GM19240 (cell line): Measurements from ENCODE around the gene ZNF816.
"Not testable (repeated sequence)": the region's sequence is repeated elsewhere in the genome, so short reads cannot be mapped to it uniquely, and the experiment has no call there.

Experiments
- DNase-seq: peaks from one replicate; pipeline ENCODE4 v3.0.0; 2011; ENCODE audit warnings: low spot score; ENCODE audit not compliant: insufficient read length

ZNF816 gene

DNA sequence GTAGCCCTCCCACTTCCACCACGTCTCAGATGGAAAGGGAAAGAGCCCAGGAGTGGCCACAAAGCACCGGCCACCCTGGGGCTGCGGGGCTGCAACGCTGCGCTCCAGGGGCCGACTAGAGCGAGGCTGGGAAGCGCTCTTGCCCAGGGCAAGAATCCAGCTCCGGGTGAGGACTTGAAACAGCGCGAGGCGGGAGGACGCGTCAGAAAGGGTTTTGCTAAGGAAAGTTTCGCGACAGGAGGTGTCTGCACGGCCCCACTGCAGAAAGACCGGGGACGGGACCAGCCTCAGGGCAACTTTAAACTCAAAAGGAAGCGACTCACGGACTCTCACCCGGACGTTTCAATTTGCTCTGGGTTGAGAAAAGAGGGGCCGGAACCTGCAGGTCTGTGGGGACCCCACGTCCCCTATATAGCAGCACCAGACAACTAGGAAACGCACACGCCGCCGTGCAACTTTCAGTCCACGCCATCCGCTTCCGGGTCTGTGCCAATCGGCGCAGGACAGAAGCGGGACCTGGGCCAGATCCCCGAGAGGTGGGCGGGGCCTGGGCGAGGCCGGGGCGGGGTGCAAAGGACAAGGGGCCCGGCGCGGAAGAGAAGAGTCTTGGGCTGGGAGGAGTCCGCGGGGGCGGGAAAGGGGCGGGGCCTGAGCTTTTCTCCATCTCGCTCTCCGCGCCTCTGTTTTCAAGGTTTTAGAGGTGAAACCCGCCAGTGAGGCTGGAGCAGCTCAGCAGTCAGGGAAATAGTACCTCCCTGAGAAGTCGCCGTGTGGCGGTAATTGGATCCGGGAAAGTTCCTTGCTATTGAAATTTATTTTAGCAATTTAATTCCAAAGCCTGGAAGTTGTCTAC is at the start of gene ZNF816:
TSS of gene ZNF816 (minus strand) at position 488 of the 853 bp plus-strand sequence. CDS start 6,792 bp downstream, outside the sequence.
- DNase-seq = peak; percentile 90

DNA sequence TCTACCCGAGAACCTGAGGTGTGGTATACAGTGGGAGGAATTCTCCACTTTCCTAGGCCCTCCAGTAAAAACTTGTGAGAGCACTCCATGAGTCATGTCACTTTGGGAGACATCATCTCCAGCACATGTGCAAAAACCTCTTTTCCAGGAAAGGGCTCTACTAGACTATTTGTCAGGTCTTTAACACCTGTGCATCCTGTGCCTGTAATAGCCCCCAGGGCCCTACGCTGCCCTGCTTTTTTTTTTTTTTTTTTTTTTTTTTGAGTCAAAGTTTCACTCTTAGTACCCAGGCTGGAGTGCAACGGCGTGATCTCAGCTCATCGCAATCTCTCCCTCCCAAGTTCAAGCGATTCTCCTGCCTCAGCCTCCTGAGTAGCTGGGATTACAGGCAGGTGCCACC is 49.3 kb upstream of the ZNF816 start:
- DNase-seq = no peak

DNA sequence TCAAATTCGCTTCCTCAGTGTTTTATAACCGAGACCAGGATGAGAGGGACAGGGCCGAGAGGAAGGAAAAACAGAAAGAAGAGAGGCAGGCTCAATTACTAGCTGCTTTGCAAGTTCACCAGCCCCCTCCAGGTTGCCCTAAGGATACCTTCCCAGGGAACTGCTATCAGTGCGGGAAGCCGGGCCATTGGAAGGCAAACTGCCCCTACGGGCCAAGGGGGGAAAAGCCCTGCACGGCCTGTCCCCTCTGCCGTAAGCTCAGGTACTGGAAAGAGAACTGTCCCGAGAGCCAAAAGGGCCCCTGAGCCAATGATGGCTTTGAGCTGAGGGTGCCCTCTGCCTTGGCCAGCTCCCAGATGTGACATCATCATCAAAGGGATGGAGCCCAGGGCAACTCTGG is 47.8 kb upstream of the ZNF816 start:
- DNase-seq = no peak

DNA sequence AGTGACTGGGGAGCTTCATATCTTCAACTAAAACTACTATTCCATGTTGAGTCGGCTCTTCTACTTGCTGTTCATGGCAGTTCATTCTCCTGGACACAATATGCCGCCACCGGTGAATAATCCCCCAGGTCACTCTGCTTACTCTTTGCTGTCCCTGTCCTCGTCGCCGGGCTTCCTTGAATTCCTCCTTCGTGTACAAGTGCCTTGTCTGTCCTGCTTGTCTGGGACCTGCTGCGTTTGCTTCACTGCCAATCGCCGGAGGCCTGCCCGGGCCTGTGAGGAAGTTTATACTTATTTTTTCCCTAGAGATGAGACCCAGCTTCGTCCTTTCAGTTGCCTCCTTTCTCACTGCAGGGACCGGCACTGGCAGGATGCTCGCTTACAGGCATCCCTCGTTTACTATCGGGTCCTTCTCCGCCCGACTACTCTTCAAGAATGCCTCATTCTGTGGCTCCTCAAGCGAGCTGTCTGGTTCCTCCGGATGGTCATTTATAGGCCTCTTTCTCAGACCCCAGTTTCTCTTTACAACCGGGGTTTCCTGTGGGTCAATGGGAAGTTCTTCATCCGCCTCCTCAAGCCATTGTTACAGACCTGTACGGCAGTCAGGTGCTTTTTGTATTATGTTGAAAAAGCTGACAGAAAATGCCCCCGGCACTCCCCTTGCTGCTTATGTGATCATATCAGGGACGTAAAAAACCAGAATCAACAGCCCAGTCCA is 45.5 kb upstream of the ZNF816 start:
- DNase-seq = no peak

DNA sequence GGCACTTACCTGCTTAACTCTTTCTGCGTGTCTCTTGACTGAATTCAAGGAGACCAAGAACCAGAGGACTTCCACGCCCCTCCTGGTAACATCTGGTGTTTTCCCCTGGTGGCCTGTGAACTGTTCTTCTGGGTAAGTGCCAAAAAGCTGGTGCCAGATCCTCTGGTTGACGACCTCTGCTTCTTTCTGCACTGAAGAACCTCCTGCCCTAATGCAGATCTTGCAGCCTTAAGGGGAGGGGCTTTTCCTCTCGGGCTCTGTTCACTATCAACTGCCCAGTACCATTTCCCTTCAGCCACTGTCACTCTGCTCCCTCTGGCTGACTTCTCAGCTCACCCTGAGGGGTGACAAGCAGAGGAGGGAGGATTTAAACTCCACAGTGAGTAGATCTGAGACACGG is 44.9 kb upstream of the ZNF816 start:
- DNase-seq = no peak

DNA sequence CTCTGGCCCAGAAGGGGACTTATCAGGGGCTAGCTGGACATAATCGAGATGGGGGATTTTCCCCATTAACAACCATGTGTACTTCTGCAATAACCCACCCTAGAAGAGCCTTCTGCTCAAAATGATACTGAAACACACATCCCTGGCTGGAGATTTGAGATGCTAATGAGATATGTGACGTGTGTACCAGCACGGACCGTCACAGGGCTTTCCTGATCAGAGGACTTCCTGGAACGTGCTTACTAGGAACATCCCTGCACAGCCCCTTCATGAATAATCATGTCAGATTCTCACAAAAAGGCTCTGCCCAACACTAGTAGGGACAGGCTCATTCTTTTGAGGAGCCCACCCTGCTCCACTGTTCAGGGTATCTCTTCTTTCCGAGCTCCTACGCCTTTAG is 44.5 kb upstream of the ZNF816 start:
- DNase-seq = no peak

DNA sequence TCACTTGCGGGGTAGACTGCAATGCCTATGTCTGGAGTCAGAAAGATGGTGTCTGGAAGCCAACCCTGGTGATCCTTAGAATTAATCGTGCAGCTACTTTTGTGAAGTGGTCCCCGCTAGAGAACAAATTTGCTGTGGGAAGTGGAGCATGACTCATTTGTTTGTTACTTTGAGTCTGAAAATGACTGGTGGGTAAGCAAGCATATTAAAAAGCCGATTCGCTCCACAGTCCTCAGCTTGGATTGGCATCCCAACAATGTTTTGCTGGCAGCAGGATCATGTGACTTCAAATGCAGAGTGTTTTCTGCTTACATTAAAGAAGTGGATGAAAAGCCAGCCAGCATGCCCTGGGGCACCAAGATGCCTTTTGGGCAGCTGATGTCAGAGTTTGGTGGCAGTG is 41.6 kb upstream of the ZNF816 start:
- no peak for DNase-seq

DNA sequence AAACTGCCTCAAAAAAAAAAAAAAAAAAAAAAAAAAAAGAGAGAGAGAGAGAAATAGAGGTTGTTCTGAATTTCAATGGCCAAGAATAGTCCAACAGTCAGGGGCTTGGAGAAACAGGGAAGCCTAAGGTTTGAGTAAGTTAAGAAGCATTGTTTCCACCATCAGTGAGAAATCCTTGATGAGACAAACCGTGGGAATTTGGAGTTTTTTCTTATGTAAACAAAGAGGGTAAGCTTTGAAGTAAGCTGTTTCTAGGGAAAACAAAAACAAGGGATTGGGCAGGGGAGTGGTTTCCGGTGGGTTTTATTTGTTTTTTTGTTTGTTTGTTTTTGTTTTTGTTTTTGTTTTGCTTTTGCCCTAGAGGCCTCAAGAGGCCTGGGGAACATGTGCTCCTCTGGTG is 39.8 kb upstream of the ZNF816 start:
- no peak for DNase-seq

DNA sequence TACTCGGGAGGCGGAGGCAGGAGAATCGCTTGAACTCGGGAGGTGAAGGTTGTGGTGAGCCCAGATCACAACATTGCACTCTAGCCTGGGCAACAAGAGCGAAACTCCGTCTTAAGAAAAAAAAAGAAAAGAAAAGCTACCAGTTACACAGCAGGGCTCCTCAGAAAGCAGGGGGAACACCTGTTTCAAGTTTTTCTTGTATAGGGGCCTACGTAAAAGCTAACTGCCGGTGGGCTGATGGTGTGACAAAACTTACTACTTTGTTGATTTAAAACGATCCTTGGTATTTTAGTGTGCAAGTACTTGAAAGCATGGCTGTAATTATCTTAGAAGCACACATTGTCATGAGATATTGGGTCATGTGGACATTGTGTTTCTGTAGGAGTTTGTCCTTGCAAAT is 35.3 kb upstream of the ZNF816 start:
- DNase-seq = no peak

DNA sequence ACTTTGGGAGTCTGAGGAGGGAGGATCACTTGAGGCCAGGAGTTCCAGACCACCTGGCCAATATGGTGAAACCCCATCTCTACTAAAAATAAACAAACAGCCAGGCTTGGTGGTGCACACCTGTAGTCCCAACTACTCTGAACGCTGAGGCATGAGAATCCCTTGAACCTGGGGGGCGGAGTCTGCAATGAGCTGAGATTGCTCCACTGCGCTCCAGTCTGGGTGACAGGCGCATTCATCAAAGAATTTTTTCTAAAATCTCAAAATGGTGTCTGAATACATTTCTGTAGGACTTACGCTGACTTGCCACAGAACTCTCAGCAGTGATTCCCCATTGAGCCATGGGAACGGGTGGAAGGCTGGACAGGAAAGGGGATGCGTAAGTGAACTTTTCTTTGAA is 33.0 kb upstream of the ZNF816 start:
- no peak for DNase-seq

DNA sequence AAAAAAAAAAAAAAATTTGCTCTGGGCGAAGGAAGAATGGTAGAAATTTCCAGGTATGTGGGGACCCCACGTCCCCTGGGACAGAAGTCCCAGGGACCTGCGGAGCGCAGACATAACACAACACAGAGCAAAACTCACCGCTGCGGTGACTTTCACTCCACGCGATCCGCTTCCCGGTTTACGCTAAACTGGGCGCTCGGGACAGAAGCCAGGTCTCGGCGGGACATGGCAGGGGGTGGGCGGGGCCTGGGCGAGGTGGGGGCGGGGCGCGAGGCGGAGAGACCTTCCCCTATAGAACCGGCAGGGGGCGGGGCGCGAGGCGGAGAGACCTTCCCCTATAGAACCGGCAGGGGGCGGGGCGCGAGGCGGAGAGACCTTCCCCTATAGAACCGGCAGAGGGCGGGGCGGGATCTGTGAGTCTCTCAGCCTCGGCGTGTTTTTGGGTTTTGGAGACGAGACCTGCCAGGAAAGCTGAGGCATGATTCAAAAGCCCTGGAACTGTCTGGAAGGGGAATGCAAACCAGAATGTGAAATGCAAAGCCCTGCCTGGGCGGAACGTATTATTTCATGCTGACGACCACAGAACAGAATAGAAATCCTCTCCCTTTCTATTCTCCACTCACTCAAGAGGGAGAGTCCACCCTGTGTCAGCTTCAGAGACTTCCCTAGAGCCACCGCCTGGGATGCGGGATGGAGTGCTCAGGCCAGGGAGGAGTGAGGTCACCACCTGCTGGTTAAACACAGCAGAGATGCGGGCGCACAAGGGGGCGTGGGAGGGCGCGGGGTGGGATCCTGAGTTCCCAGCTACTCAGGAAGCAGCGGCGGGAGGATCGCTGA is 30.9 kb upstream of the ZNF816 start:
- DNase-seq = no peak

DNA sequence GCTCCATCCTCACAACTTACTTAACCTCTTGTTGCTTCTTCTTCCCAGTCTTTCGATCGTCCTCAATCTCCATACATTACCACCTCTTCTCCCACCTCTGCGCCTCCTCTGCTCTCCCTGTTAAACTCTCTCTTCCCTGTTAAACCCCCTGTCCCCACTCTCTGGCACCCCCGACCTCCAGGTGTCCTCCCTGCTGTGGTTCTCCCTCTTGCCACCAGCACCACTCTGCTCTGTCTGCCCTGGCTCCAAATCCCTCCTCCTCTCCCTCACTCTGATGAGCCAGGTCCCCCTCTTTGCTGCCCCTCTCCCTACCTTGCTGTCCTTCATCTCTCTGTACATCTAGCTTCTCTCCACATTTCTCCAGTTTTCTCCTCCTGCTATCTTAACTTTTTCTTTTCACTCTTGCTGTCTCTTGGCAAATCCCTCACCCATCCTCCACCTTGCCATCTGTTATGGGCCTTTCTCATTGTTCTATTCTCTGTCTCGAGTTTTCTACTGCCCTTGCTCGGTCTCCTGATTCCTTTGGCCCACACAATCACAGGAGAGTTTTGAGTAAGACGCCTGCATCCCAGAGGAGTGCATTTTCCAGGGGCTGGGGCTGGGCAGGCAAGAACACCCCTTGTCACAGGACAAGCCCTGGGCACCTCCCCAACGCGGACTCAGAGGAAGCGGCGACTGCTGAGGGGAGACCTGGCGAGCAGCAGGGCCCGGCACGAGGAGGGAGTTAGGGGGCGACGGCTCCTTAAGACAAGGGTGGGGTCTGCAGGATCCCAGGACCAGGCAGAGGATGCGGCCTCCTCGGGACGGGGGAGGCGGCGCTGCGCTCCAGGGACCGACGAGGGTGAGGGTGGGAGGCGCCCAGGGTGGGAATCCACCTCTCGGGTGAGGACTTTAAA is 29.7 kb upstream of the ZNF816 start:
- DNase-seq = no peak

DNA sequence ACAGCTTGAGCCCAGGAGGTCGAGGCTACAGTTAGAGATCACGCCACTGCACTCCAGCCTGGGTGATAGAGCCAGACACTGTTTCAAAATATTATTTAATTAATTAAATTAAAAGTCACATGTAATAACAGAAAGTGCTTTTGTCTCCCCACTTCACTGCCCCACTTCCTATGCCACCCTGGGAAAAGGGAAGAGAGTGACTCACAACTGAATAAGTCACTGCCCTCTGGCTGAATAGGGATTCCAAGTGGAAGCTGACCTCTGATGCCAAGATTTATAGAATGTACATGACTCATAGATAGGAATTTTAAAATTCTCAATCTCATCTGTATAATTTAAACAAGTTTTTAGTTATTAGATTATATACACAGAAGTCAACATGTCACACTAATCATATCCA is 28.8 kb upstream of the ZNF816 start:
- DNase-seq = no peak

DNA sequence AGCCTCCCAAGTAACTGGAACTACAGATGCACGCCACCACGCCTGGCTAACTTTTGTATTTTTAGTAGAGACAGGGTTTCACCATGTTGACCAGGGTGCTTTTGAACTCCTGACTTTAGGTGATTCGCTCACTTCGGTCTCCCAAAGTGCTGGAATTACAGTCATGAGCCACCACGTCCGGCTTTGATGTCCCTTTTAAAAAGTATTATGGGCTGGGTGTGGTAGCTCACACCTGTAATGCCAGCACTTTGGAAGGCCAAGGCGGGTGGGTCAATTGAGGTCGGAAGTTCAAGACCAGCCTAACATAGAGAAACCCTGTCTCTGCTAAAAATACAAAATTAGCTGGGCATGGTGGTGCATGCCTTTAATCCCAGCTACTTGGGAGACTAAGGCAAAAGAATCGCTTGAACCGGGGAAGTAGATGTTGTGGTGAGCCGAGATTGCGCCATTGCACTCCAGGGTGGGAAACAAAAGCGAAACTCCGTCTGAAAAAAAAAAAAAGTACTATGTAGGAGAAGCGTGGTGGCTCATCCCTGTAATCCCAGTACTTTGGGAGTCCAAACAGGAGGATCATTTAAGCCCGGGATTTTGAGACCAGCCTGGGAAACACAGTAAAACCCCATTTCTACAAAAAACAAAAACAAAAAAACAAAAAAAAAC is 28.2 kb upstream of the ZNF816 start:
- no peak for DNase-seq

DNA sequence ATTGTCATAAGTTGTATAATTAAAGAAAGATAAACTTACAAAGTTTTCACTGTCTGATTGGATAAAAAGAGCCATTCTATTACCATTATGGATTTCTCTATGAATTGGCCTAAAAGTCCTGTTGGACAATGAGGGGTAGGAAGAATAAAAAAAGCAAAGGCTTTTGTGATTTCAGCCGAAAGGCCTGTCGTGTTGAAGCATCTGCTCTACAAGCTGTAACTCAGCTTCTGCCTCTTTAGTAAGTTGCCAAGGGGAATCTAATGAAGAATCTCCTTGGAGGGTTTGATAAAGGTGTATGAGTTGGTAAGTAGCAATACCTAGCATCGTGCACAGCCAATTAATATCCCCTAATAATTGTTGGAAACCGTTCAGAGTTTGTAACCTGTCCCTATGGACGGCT is 25.8 kb upstream of the ZNF816 start:
- no peak for DNase-seq

DNA sequence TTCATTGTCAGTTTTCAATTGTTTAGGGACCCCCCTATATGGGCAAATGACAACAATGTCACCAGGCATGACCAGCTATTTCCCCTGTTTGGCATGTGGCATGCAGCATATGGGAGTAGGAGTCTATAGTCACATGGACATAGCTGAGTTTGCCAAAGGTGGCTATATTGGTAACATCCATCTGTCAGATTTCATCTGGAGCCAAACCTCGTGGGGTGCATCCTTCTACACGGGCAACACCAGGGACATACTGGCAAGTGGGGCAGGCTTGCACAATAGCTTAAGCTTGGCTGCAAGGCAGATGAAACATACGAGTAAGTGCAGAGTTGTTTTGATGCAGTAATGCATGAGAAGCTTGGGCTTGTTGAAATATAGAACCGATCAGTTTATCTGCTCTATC is 24.5 kb upstream of the ZNF816 start:
- no peak for DNase-seq

DNA sequence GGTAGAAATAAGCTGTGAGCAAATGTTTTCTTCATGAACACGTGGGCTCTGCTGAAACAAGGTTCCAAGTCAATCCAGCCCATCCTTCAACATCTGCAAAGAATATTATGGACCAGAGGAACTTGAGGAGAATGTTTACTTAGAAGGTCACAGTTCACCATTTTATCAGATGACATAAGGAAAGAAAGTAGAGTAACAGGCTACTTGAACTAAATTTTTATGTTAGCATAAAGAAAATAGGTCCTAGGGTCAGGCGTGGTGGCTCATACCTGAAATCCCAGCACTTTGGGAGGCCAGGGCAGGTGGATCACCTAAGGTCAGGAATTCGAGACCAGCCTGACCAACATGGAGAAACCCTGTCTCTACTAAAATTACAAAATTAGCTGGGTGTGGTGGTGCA is 20.5 kb upstream of the ZNF816 start:
- DNase-seq = not testable (repeated sequence)

DNA sequence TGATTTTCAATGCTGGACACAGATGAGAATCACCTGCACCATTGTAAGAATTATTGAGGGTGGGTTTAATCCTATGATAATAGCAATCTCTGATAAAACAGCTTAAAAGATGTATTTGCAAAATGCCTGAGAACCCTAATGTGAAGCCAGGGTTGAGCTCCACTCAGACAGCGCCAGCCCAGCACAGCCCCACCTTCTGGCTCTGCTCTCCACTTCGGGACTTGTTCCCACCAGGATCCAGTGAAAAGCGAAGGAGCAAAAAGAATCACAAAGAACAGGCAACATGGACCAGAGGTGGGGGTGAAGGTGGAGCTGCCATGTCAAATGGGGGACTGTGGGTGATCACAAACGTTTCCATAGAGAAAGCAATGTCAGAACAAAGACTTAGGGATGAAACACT is 18.6 kb upstream of the ZNF816 start:
- DNase-seq = no peak

DNA sequence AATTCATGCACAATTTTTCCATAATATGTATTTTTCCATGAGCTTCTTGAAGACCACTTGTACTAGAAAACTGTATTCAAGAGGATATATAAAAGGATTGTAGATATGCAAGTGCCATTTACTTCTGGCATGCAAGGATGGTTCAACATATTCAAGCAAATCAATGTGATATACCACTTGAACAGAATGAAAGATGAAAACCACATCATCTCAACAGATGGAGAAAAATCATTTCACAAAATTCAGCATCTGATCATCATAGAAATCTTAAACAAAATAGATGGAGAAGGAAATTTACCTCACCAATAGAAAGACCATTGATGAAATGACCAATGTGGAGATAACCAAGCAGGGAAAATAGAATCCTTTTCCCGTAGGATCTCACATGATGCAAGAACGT is 5.1 kb upstream of the ZNF816 start:
- no peak for DNase-seq

DNA sequence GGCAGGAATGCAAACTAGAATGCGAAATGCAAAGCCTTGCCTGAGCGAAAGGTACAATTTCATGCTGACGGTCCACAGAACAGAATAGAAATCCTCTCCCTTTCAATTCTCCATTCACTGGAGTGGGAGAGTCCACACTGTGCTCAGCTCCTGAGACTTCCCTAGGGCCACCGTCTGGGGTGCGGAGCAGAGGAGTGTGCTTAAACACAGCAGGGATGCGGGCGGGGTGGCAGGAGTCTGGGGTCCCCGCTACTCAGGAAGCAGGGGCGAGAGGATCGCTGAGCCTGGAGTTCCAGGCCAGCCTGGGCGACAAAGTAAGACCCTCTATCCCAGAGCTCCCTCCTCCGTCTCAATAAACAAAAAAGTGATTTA is 552 bp upstream of the ZNF816 start:
- DNase-seq = no peak

DNA sequence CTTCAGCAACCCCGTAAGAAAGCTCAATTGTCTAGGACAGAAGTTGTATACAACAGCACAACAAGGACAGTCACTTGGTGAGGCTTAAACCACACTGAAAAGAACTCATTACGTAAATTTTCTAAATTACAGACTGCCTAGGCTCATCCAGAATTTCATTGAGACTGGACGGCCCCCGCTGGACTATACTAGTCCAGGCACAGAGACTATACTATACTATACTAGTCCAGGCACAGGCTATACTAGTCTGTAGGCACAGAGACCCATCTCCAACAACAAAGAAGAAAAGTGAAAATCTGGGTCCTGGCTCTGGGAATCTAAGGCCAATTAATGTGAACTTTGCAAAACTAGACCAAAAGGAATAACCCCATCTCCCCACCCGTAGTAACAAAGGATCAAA is 700 bp downstream of the ZNF816 start:
- no peak for DNase-seq
